GM18858 (cell line): ENCODE results near the gene MYCBPAP.

Source experiments
- ATAC-seq: cut with Tn5 transposase; IDR thresholded peaks from one replicate; pipeline ENCODE4 v1.9.1; 2021; ENCODE audit not compliant: unreplicated experiment

MYCBPAP gene

GRCh38 chr17:50550661-50551432 is 42.6 kb downstream of the MYCBPAP start:
- no peak for ATAC-seq

GRCh38 chr17:50551433-50551815 is 43.2 kb downstream of the MYCBPAP start:
- ATAC-seq = no peak

- no peak for ATAC-seq
Observed at GRCh38 chr17:50551884-50552283, 43.6 kb downstream of the MYCBPAP start.

- no peak for ATAC-seq
Observed at GRCh38 chr17:50554201-50554600, 46.0 kb downstream of the MYCBPAP start.

GRCh38 chr17:50556803-50557202 is 48.6 kb downstream of the MYCBPAP start:
- ATAC-seq = no peak

- ATAC-seq = no peak
Observed at GRCh38 chr17:50557630-50558029, 49.4 kb downstream of the MYCBPAP start.

- ATAC-seq = no peak
Observed at GRCh38 chr17:50558091-50558490, 49.9 kb downstream of the MYCBPAP start.

GRCh38 chr17:50558581-50558940 is 50.3 kb downstream of the MYCBPAP start:
- no peak for ATAC-seq

GRCh38 chr17:50558941-50559614 is 50.8 kb downstream of the MYCBPAP start:
- ATAC-seq = no peak

GRCh38 chr17:50559674-50560184 is 51.5 kb downstream of the MYCBPAP start:
- ATAC-seq = no peak

- ATAC-seq = peak; percentile 88
Observed at GRCh38 chr17:50560185-50560824, 52.1 kb downstream of the MYCBPAP start, which contains the start of gene CACNA1G. TSS of gene CACNA1G (plus strand) at chr17:50560715. CDS start at chr17:50561460, 745 bp downstream.

- no peak for ATAC-seq
Observed at GRCh38 chr17:50560931-50561745, 52.9 kb downstream of the MYCBPAP start.

GRCh38 chr17:50561746-50562141 is 53.5 kb downstream of the MYCBPAP start:
- ATAC-seq = no peak

GRCh38 chr17:50562242-50563091 is 54.2 kb downstream of the MYCBPAP start:
- ATAC-seq = no peak

- no peak for ATAC-seq
Observed at GRCh38 chr17:50563092-50563511, 54.9 kb downstream of the MYCBPAP start.

GRCh38 chr17:50564916-50565315 is 56.7 kb downstream of the MYCBPAP start:
- no peak for ATAC-seq

- no peak for ATAC-seq
Observed at GRCh38 chr17:50565402-50566350, 57.4 kb downstream of the MYCBPAP start.

GRCh38 chr17:50566886-50567285 is 58.6 kb downstream of the MYCBPAP start:
- ATAC-seq = no peak

GRCh38 chr17:50568659-50569058 is 60.4 kb downstream of the MYCBPAP start:
- no peak for ATAC-seq
